Measurements from ENCODE around the gene PRKCA. TPM values are rescaled to one million over a fixed set of nuclear protein-coding genes. Genes with fewer than 3 reads are reported as not detected.

The PRKCA gene
- total RNA-seq, 4 donors from 2014 or later: 3.9 to 12.1 (median 7.0) TPM

DNA sequence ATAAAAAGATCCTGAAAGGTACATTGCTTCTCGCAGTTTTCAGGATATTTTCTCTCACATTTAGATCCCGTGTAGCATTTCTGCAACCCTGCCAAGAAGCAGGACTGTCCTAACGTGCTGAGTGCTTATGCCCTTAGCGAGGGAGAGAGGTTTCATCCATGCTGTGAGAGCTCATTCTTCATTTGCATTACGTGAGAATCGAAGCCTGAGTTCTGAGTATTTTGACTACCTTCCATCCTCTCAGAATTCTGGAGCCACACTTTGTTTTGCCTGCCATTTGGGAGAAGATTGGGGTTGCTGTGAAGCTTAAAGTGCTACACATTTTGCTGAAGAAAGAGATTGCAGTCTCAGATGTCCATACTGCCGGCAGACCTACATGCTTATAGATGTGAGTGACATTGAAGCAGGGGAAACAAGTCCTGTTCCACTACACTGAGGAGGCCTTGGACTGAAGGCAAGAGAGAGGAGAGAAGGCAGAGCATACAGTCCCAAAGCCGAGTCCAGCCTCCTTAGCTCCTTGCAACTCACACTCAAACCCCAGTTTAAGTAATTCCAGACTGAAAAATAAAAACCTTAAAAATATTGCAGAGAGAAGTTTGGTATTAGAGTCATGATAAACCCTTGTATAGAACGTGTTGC lies 183.0 kb downstream of the PRKCA start:
- TF ChIP-seq CTCF (IDR thresholded peaks at IDR 0.05; ENCODE audit: low read depth): no peak

DNA sequence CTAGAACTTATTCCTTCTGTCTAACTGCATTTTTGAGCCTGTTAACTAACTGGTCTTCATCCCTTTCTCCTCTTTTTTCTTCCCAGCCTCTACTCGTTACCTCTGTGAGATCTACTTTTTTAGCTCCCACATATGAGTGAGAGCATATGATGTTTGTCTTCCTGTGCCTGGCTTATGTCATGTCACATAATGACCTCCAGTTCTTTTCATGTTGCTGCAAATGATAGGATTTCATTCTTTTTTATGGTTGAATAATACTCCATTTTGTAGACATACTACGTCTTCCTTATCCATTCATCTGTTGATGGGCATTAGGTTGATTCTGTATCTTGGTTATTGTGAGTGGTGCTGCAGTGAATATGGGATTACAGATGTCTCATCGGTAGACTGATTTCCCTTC lies 184.7 kb downstream of the PRKCA start:
- no peak for TF ChIP-seq CTCF (IDR thresholded peaks at IDR 0.05; ENCODE audit: low read depth)

GRCh38 chr17:66487981-66488468 lies 185.6 kb downstream of the PRKCA start:
- TF ChIP-seq CTCF (IDR thresholded peaks at IDR 0.05; ENCODE audit: low read depth): no peak

GRCh38 chr17:66488864-66489263 lies 186.5 kb downstream of the PRKCA start:
- no peak for TF ChIP-seq CTCF (IDR thresholded peaks at IDR 0.05; ENCODE audit: low read depth)

DNA sequence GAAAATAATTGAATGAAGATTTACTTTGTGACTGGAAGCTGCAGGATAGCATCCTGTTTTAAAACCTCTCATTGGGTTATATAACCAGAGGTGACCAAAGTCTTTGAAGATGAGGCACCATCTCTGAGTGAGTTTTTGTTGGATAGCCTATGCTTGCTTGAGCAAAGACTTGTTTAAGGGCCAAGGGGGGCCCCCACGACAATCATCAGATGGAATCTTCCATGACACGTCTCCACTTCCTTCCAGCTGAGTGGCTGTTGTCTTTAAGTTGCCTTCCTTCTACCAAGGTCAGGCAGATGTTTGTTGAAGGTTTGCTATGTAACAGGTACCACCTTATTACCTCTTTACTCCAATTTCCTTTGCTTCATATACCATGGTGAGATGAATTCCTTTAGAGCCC lies 188.8 kb downstream of the PRKCA start:
- no peak for TF ChIP-seq CTCF (IDR thresholded peaks at IDR 0.05; ENCODE audit: low read depth)

DNA sequence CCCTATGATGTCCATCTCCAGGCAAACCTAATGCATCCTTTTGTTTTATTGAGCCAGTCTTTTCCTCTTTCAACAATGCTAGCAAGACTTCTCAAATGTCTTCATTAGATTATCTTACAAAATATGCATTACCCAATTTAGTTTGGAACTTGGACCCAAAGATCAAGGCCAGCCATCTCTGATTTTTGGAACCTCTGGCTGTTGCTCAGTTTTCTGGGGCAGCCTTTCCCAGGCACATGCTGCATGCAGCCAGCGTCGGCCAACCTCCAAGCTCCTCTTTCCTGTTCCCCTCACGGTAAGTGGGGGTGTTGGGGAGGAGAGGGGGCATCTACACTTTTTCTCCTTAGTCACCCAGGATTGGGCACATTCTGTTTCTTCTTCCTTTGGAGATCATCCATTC lies 189.3 kb downstream of the PRKCA start:
- no peak for TF ChIP-seq CTCF (IDR thresholded peaks at IDR 0.05; ENCODE audit: low read depth)

DNA sequence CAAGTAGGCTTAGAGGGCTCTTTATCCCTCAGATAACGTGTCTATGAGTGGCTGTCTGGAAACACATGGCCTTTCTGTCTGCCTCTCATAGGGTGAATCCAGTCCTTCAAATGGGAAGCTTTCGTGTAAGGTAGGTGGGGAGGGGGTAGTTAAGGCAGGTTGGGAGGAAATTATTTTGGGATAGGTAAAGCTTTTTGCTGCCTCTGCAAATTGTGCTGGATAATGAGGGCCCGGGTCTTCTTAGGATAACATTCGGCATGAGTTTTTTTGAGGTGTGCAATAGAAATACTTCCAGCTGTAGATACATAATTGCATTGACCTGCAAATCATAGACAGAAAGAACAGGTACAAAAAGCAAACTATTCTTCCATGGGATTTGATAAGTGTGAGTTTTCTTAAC lies 189.7 kb downstream of the PRKCA start:
- TF ChIP-seq CTCF (IDR thresholded peaks at IDR 0.05; ENCODE audit: low read depth): no peak
